H1 (cell line): ENCODE data around the gene LILRB3. TPM values are rescaled to one million over a fixed set of nuclear protein-coding genes. Genes with fewer than 3 reads are reported as not detected.
A peak's percentile ranks its signal among the peaks of the same experiment; 100 is the strongest.

ENCODE experiments used
- CTCF ChIA-PET: fragments of 300-600 bp; sonication (Branson Sonifier 250); formaldehyde crosslinking; loops from one replicate; lab custom pipeline; 2021; ENCODE audit not compliant: partially characterized antibody; lab: Charles Lee
- POLR2A ChIA-PET: fragments of 300-600 bp; sonication (Branson Sonifier 250); formaldehyde crosslinking; loops from one replicate; lab custom pipeline; 2021; ENCODE audit warnings: inconsistent platforms; ENCODE audit not compliant: partially characterized antibody; lab: Charles Lee
- DNase-seq, 2 experiments: peaks; one replicate each; pipeline versions ENCODE4 v3.0.0 to v3.0.0-alpha.2; 2010 to 2022; ENCODE audit warnings: low spot score in 2 of 2, low read depth in 1 of 2, mixed read lengths in 1 of 2
- FAIRE-seq: peaks from 2 replicates; lab custom pipeline; 2011; peaks lifted over from hg19 to GRCh38; lab: Jason Lieb, UNC
- H2AFZ ChIP-seq: 2 replicates; pipeline ENCODE4 v1.8.1; 2012; ENCODE audit warnings: low read length, inconsistent platforms
- H2AK5ac ChIP-seq: 2 replicates; pipeline ENCODE4 v1.6.1; 2013; ENCODE audit warnings: low read depth, low read length
- H2BK120ac ChIP-seq: replicated peaks from 2 replicates; pipeline ENCODE3; 2013; ENCODE audit warnings: low read depth, low read length, inconsistent platforms
- H2BK12ac ChIP-seq: 2 replicates; pipeline ENCODE4 v1.6.1; 2013; ENCODE audit warnings: low read depth, low read length
- H2BK15ac ChIP-seq: 2 replicates; pipeline ENCODE4 v1.6.1; 2013; ENCODE audit warnings: low read length
- H2BK20ac ChIP-seq: 2 replicates; pipeline ENCODE4 v1.6.1; 2013; ENCODE audit warnings: low read length
- H2BK5ac ChIP-seq: 2 replicates; pipeline ENCODE4 v1.6.1; 2013; ENCODE audit warnings: low read depth, low read length
- H3K14ac ChIP-seq: 2 replicates; pipeline ENCODE4 v1.6.1; 2013; ENCODE audit warnings: inconsistent platforms; ENCODE audit not compliant: insufficient read length
- H3K18ac ChIP-seq: 2 replicates; pipeline ENCODE4 v1.6.1; 2013; ENCODE audit warnings: low read length; ENCODE audit errors: extremely low read depth
- H3K23ac ChIP-seq: 2 replicates; pipeline ENCODE4 v1.6.1; 2013; ENCODE audit warnings: inconsistent platforms; ENCODE audit not compliant: insufficient read length
- H3K23me2 ChIP-seq: 2 replicates; pipeline ENCODE4 v1.6.1; 2013; ENCODE audit warnings: low read depth, low read length
- H3K27ac ChIP-seq: 2 replicates; pipeline ENCODE4 v1.6.1; 2011; ENCODE audit warnings: low read depth, low read length, inconsistent platforms
- H3K27me3 ChIP-seq, 4 experiments: replicated peaks in 1 of 4; 1 replicate in 1 of 4; 2 replicates in 3 of 4; pipeline versions ENCODE4 v1.6.1 to v1.8.1; 2011 to 2013; ENCODE audit warnings: low read length in 3 of 4, mild to moderate bottlenecking in 3 of 4, inconsistent platforms in 2 of 4, mixed read lengths in 2 of 4, moderate library complexity in 1 of 4; ENCODE audit not compliant: control insufficient read depth in 3 of 4, insufficient read depth in 3 of 4; ENCODE audit errors: extremely low read depth in 1 of 4
- H3K36me3 ChIP-seq, 4 experiments: 2 replicates each; pipeline versions ENCODE4 v1.6.1 to v1.8.1; 2011 to 2013; ENCODE audit warnings: mild to moderate bottlenecking in 4 of 4, low read length in 3 of 4, moderate library complexity in 2 of 4, control low read depth in 1 of 4, inconsistent platforms in 1 of 4; ENCODE audit not compliant: insufficient read depth in 4 of 4, control insufficient read depth in 2 of 4
- H3K4ac ChIP-seq: replicated peaks from 2 replicates; pipeline ENCODE3; 2013; ENCODE audit warnings: low read length, low read depth, mixed read lengths, inconsistent platforms; ENCODE audit not compliant: insufficient read length
- H3K4me1 ChIP-seq, 4 experiments: replicated peaks in 1 of 4; 1 replicate in 1 of 4; 2 replicates in 3 of 4; pipeline versions ENCODE4 v1.6.1 to v1.8.1; 2011 to 2013; ENCODE audit warnings: low read length in 3 of 4, inconsistent platforms in 2 of 4, mixed read lengths in 1 of 4; ENCODE audit not compliant: insufficient read depth in 4 of 4, control insufficient read depth in 3 of 4
- H3K4me2 ChIP-seq, 2 experiments: 2 replicates each; pipeline versions ENCODE4 v1.6.1 to v1.8.1; 2011 to 2013; ENCODE audit warnings: low read depth in 2 of 2, low read length in 2 of 2, control low read depth in 1 of 2, inconsistent platforms in 1 of 2, mild to moderate bottlenecking in 1 of 2; ENCODE audit not compliant: insufficient read depth in 1 of 2
- H3K4me3 ChIP-seq, 4 experiments: fragments of 200-600, 300-600 bp in 1 of 4; sonication (generic), shearing (Covaris generic), sonication (Bioruptor Twin) in 1 of 4; 2 replicates each; pipeline versions ENCODE4 v1.5.1 to v1.8.1; 2011 to 2016; ENCODE audit warnings: low read length in 4 of 4, low read depth in 3 of 4, control low read depth in 2 of 4, inconsistent platforms in 2 of 4, mild to moderate bottlenecking in 2 of 4, mixed read lengths in 1 of 4, moderate library complexity in 1 of 4; ENCODE audit not compliant: insufficient read depth in 2 of 4; ENCODE audit errors: extremely low read depth in 1 of 4
- H3K56ac ChIP-seq: replicated peaks from 2 replicates; pipeline ENCODE3; 2013; ENCODE audit warnings: low read depth, mild to moderate bottlenecking, mixed read lengths, low read length, inconsistent platforms; ENCODE audit not compliant: insufficient read length
- H3K79me1 ChIP-seq: 2 replicates; pipeline ENCODE4 v1.6.1; 2013; ENCODE audit warnings: low read depth, low read length, control low read depth
- H3K79me2 ChIP-seq, 2 experiments: 2 replicates each; pipeline versions ENCODE4 v1.6.1 to v1.8.1; 2012 to 2013; ENCODE audit warnings: low read length in 2 of 2, mild to moderate bottlenecking in 2 of 2, inconsistent platforms in 1 of 2; ENCODE audit not compliant: insufficient read depth in 2 of 2, control insufficient read depth in 1 of 2
- H3K9ac ChIP-seq, 4 experiments: replicated peaks in 1 of 4; 1 replicate in 1 of 4; 2 replicates in 3 of 4; pipeline versions ENCODE4 v1.6.1 to v1.8.1; 2011 to 2013; ENCODE audit warnings: low read depth in 3 of 4, low read length in 3 of 4, control low read depth in 2 of 4, mild to moderate bottlenecking in 2 of 4, moderate library complexity in 2 of 4, inconsistent platforms in 1 of 4; ENCODE audit errors: extremely low read depth in 1 of 4
- H3K9me3 ChIP-seq, 2 experiments: 2 replicates each; pipeline versions ENCODE4 v1.6.1 to v1.8.1; 2012 to 2013; ENCODE audit warnings: mild to moderate bottlenecking in 2 of 2, moderate library complexity in 2 of 2, control low read depth in 1 of 2, inconsistent platforms in 1 of 2, low read depth in 1 of 2, low read length in 1 of 2, mixed read lengths in 1 of 2; ENCODE audit not compliant: insufficient read depth in 2 of 2
- H4K20me1 ChIP-seq, 2 experiments: replicated peaks in 1 of 2; 2 replicates each; pipeline versions ENCODE3 to v1.8.1; 2011 to 2013; ENCODE audit warnings: inconsistent platforms in 2 of 2, low read length in 2 of 2, mild to moderate bottlenecking in 1 of 2; ENCODE audit not compliant: insufficient read depth in 2 of 2, control insufficient read depth in 1 of 2
- H4K5ac ChIP-seq: 2 replicates; pipeline ENCODE4 v1.6.1; 2013; ENCODE audit warnings: low read length, low read depth, mixed read lengths, inconsistent platforms; ENCODE audit not compliant: insufficient read length
- H4K8ac ChIP-seq: 2 replicates; pipeline ENCODE4 v1.8.0; 2013; ENCODE audit warnings: mild to moderate bottlenecking, moderate library complexity, low read length, inconsistent platforms; ENCODE audit not compliant: insufficient read depth; ENCODE audit errors: extremely low read depth
- H4K91ac ChIP-seq: replicated peaks from 2 replicates; pipeline ENCODE3; 2013; ENCODE audit warnings: low read length, mixed read lengths, inconsistent platforms; ENCODE audit not compliant: insufficient read length
- BACH1 ChIP-seq: IDR thresholded peaks from 2 replicates; pipeline ENCODE4 v1.6.1; 2012; ENCODE audit warnings: low read length, improper control_type of control experiment
- BRCA1 ChIP-seq: IDR thresholded peaks from 2 replicates; pipeline ENCODE4 v1.6.1; 2012; ENCODE audit warnings: low read depth, low read length, improper control_type of control experiment
- EP300 ChIP-seq, 2 experiments: IDR thresholded peaks; 1 replicate in 1 of 2; 2 replicates in 1 of 2; pipeline ENCODE4 v1.6.1; 2011 to 2012; ENCODE audit warnings: low read depth in 2 of 2, low read length in 2 of 2, mild to moderate bottlenecking in 2 of 2, borderline replicate concordance in 1 of 2, inconsistent platforms in 1 of 2, moderate library complexity in 1 of 2
- JUN ChIP-seq: IDR thresholded peaks from 2 replicates; pipeline ENCODE4 v1.6.1; 2011; ENCODE audit warnings: low read depth, mild to moderate bottlenecking, improper control_type of control experiment, low read length
- PHF8 ChIP-seq: fragments of 200-600 bp; sonication (generic); conservative IDR thresholded peaks from 2 replicates; pipeline ENCODE4 v1.7.1; 2012; ENCODE audit warnings: low read depth, mild to moderate bottlenecking, inconsistent platforms, low read length, moderate library complexity
- POU5F1 ChIP-seq: IDR thresholded peaks from 2 replicates; pipeline ENCODE4 v1.6.1; 2011; ENCODE audit warnings: low read depth, mild to moderate bottlenecking, low read length, moderate library complexity
- SIX5 ChIP-seq: IDR thresholded peaks from 2 replicates; pipeline ENCODE4 v1.6.1; 2011; ENCODE audit warnings: mild to moderate bottlenecking, low read depth, low read length
- YY1 ChIP-seq: IDR thresholded peaks from 2 replicates; pipeline ENCODE4 v1.6.1; 2011; ENCODE audit warnings: low read depth, mild to moderate bottlenecking, low read length
- WGBS, 2 experiments: shearing (Covaris generic) in 1 of 2; methylation state at CpG; one replicate each; pipeline versions ENCODE4 v1.1.6 to v1.1.7; 2013 to 2015; ENCODE audit warnings: low lambda C conversion rate in 2 of 2, mixed read lengths in 2 of 2, inconsistent platforms in 1 of 2, low coverage in 1 of 2, missing lambda C conversion rate in 1 of 2; ENCODE audit not compliant: insufficient replicate concordance in 2 of 2, insufficient coverage in 1 of 2, insufficient read length in 1 of 2; ENCODE audit errors: extremely low coverage in 1 of 2, missing lambda C conversion rate in 1 of 2; 5-methylcytosine and 5-hydroxymethylcytosine counted together
- polyA plus RNA-seq, 7 experiments: library from polyadenylated mRNA; depleted of rRNA in 3 of 7; stranded (reverse) in 5 of 7; unstranded in 2 of 7; fragments of >200 nt in 5 of 7; fragments of 200-250 nt in 2 of 7; gene quantifications; 1 replicate in 5 of 7; 2 replicates in 1 of 7; 4 replicates in 1 of 7; pipeline versions ENCODE4 v1.2.1 to v1.2.3, GENCODE V29; 2011 to 2013; ENCODE audit warnings: missing spikeins in 2 of 7, mixed read lengths in 2 of 7
- total RNA-seq: library from RNA; stranded (reverse); fragmentation: NEBNext Ultra II Directional; extraction: Animal tissue kit (Norgen Biotek cat#: 25700); gene quantifications from 2 replicates; pipeline ENCODE4 v1.2.1, GENCODE V29; 2021
- TF ChIP-seq, protein P1 (sequence below): IDR thresholded peaks from 2 replicates; pipeline ENCODE4 v1.6.1; 2012; ENCODE audit warnings: inconsistent platforms
- TF ChIP-seq, protein P2 (sequence below), 3 experiments: IDR thresholded peaks; 1 replicate in 2 of 3; 2 replicates in 1 of 3; pipeline versions ENCODE4 v1.5.1 to v1.6.1; 2011; ENCODE audit warnings: low read length in 3 of 3, mild to moderate bottlenecking in 3 of 3, inconsistent platforms in 2 of 3, low read depth in 1 of 3, moderate library complexity in 1 of 3; ENCODE audit not compliant: insufficient read depth in 1 of 3; ENCODE audit errors: control extremely low read depth in 1 of 3

LILRB3 gene
- total and polyA plus RNA-seq, 2 of the 8 experiments (the other 6 are each of a cell fraction or from before 2014, with no cell fraction given) = not detected

DNA sequence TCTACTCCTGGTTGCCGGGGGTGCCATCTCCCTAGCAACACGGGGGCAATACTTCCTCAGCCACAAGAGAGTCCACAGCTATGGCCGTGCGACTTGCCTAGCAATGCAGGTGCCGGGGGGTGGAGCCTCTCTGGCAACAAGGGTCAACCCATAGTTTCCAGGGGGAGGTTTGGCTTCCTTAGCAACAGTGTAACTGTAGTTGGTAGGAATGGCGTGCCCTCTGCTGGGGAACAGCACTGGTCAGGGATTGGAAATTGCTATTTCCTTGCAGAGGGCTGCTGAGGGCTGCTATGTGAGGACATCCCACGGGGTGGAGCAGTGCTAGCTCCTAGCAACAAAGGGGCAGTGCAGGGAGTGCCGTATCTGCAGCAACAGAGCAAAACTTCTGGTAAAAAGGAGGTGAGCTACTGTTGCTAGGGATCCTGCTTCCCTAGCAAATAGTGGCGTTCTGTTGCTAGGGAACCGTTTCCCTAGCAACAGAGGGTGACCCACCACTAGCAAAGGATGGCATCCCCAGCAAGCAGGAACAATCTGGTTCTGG, 42.8 kb downstream of the LILRB3 start:
- FAIRE-seq (peak; percentile 97), DNase-seq (peak; percentile 87 to 92)
- Histone ChIP-seq H3K27ac (peak overlapping the region; percentile 35; the same call in 1 of the 2 replicates), H3K18ac (no peak overlapping the region), H3K36me3 (peaks cover 6 to 11% (median 7%) of the 10 kb centered on the region in 4 experiments; a peak in 6 of 8 replicates), H3K23me2 (no peaks in the 10 kb centered on the region; the same call in 1 of the 2 replicates), H3K9me3 (no peaks in the 10 kb centered on the region), H3K79me1 (no peaks in the 10 kb centered on the region), H2BK20ac (no peak overlapping the region), H3K79me2 (no peaks in the 10 kb centered on the region), H2BK120ac (no peak overlapping the region), H2AFZ (no peak overlapping the region), H3K4me3 (no peak overlapping the region), H2BK12ac (no peak overlapping the region), H2AK5ac (no peak overlapping the region), H4K5ac (no peak overlapping the region), H4K8ac (no peak overlapping the region), H2BK15ac (no peak overlapping the region), H4K20me1 (peaks cover 10 to 13% of the 10 kb centered on the region in 2 experiments), H3K56ac (no peak overlapping the region), H3K14ac (no peak overlapping the region), H3K4ac (no peak overlapping the region), H2BK5ac (no peak overlapping the region; the same call in 1 of the 2 replicates), H3K4me2 (no peak overlapping the region), H3K9ac (no peak overlapping the region; a peak in 2 of 7 replicates), H3K27me3 (no peaks in the 10 kb centered on the region), H3K23ac (no peak overlapping the region), H3K4me1 (peaks cover 0 to 7% (median 3%) of the 10 kb centered on the region in 4 experiments; a peak in 5 of 7 replicates), H4K91ac (no peak overlapping the region)
- WGBS, 2 experiments = 44% methylated on average over 10 of the region's 10 CpGs; no CpG with 5 or more reads in 1 of the 2 experiments
- ChIA-PET POLR2A (interaction anchor here (0.6 to 28.7 kb wide), 7 partner anchors 9 to 43 kb away, joined by 3 to 909 read pairs (median 4); partner anchors contain the start of genes CNOT3, MBOAT7, RPS9 and TSEN34), CTCF (interaction anchor here (0.8 to 1.9 kb wide), 14 partner anchors 9 to 269 kb away, joined by 3 to 7 read pairs (median 4); partner anchors contain the start of genes CNOT3, LENG1, LENG8 and MBOAT7)
- TF ChIP-seq EP300 (IDR thresholded peaks at IDR 0.05; ENCODE audit: borderline replicate concordance in 1 of 2, low read depth in 2 of 2, low read length in 2 of 2) = peak in 1 of 2 experiments; percentile 15; a peak in 1 of 3 replicates
- no peak for TF ChIP-seq PHF8
- peak; percentile 28; the same call in 1 of the 2 replicates for TF ChIP-seq YY1
- TF ChIP-seq BACH1 = no peak
- TF ChIP-seq SIX5 = no peak
- TF ChIP-seq, protein P1, sequence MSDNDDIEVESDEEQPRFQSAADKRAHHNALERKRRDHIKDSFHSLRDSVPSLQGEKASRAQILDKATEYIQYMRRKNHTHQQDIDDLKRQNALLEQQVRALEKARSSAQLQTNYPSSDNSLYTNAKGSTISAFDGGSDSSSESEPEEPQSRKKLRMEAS = peak; percentile 58
- TF ChIP-seq JUN = no peak
- TF ChIP-seq, protein P2, sequence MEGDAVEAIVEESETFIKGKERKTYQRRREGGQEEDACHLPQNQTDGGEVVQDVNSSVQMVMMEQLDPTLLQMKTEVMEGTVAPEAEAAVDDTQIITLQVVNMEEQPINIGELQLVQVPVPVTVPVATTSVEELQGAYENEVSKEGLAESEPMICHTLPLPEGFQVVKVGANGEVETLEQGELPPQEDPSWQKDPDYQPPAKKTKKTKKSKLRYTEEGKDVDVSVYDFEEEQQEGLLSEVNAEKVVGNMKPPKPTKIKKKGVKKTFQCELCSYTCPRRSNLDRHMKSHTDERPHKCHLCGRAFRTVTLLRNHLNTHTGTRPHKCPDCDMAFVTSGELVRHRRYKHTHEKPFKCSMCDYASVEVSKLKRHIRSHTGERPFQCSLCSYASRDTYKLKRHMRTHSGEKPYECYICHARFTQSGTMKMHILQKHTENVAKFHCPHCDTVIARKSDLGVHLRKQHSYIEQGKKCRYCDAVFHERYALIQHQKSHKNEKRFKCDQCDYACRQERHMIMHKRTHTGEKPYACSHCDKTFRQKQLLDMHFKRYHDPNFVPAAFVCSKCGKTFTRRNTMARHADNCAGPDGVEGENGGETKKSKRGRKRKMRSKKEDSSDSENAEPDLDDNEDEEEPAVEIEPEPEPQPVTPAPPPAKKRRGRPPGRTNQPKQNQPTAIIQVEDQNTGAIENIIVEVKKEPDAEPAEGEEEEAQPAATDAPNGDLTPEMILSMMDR (IDR thresholded peaks at IDR 0.05; ENCODE audit: control extremely low read depth in 1 of 3, insufficient read depth in 1 of 3, low read depth in 1 of 3, low read length in 3 of 3) = peak; percentile 72 to 90 (median 85)
- TF ChIP-seq BRCA1 = no peak
- TF ChIP-seq POU5F1 = no peak
